Kidney (tissue), 22 donors: ENCODE data around the gene GAGE12J. TPM values are rescaled to one million over a fixed set of nuclear protein-coding genes. Genes with fewer than 3 reads are reported as not detected.
A peak's percentile ranks its signal among the peaks of the same experiment; 100 is the strongest.
"Not testable (repeated sequence)": the region's sequence is repeated elsewhere in the genome, so short reads cannot be mapped to it uniquely, and the experiment has no call there.

Experiments used
- DNase-seq, 5 donors: peaks; one replicate each; pipeline ENCODE4 v3.0.0-alpha.2; 2013 to 2020
- FAIRE-seq: peaks from 2 replicates; lab custom pipeline; 2012; peaks lifted over from hg19 to GRCh38; lab: Jason Lieb, UNC
- H3K27ac ChIP-seq, 2 donors: one replicate each; pipeline ENCODE4 v1.7.0; 2013; ENCODE audit warnings: low read depth in 2 of 2, low read length in 2 of 2, inconsistent platforms in 1 of 2
- H3K27me3 ChIP-seq: one replicate; pipeline ENCODE4 v1.7.1; 2013; ENCODE audit warnings: low read length, inconsistent platforms; ENCODE audit not compliant: control insufficient read depth, insufficient read depth
- H3K36me3 ChIP-seq, 3 donors: one replicate each; pipeline versions ENCODE4 v1.7.0 to v1.7.1; 2013; ENCODE audit warnings: low read length in 3 of 3, control low read depth in 1 of 3, inconsistent platforms in 1 of 3; ENCODE audit not compliant: insufficient read depth in 3 of 3, control insufficient read depth in 2 of 3
- H3K4me1 ChIP-seq, 3 donors: one replicate each; pipeline versions ENCODE4 v1.7.0 to v1.7.1; 2013; ENCODE audit warnings: low read length in 3 of 3, inconsistent platforms in 1 of 3, low read depth in 1 of 3; ENCODE audit not compliant: control insufficient read depth in 2 of 3, insufficient read depth in 2 of 3
- H3K4me3 ChIP-seq, 3 donors: one replicate each; pipeline versions ENCODE4 v1.7.0 to v1.8.1; 2013; ENCODE audit warnings: low read length in 3 of 3, control low read depth in 1 of 3, inconsistent platforms in 1 of 3
- H3K9ac ChIP-seq, 3 donors: one replicate each; pipeline versions ENCODE4 v1.7.0 to v1.7.1; 2013; ENCODE audit warnings: low read length in 3 of 3, control low read depth in 1 of 3, inconsistent platforms in 1 of 3
- H3K9me3 ChIP-seq, 3 donors: one replicate each; pipeline versions ENCODE4 v1.7.0 to v1.7.1; 2013; ENCODE audit warnings: low read length in 3 of 3, control low read depth in 1 of 3, inconsistent platforms in 1 of 3; ENCODE audit not compliant: control insufficient read depth in 2 of 3, insufficient read depth in 1 of 3
- CTCF ChIP-seq: IDR thresholded peaks from 3 replicates; pipeline ENCODE4 v1.5.1; 2012; ENCODE audit warnings: mild to moderate bottlenecking, moderate library complexity, borderline replicate concordance; ENCODE audit not compliant: insufficient read depth; ENCODE audit errors: extremely low read depth
- intact Hi-C: fragments of 100-400 bp; cut with DNase I; formaldehyde crosslinking; loops from one replicate; pipeline ENCODE4 v1.11.1; 2022
- long read RNA-seq, 10 donors: library from polyadenylated mRNA in 1 of 10; unstranded in 1 of 10; transcript quantifications; one replicate each; pipeline ENCODE4 v2.0.0 and lab custom pipeline, GENCODE V29; 2021 to 2026
- polyA plus RNA-seq: library from polyadenylated mRNA; stranded (reverse); fragments of 350-450 nt; fragmentation: Illumina TruSeq; extraction: RNeasy Lipid Tissue Mini Kit (QIAGEN cat#74804); gene quantifications from one replicate; pipeline ENCODE4 v1.2.3, GENCODE V29; 2014; ENCODE audit warnings: low read depth, low replicate concordance; ENCODE audit not compliant: insufficient read depth
- total RNA-seq: library from RNA; stranded (reverse); fragmentation: NEBNext Ultra II Directional; extraction: Animal tissue kit (Norgen Biotek cat#: 25700); gene quantifications from one replicate; pipeline ENCODE4 v1.2.1, GENCODE V29; 2021
- donor health status: control.
- donor health status: control.
- donor health status: control.
- donor health status: control.
- donor health status: control.
- donor health status: DM: yes; HTN: yes; CAD: no.
- donor health status: Normal renal cell carcinoma (clear cell type).

The GAGE12J gene
- total RNA-seq (not detected), polyA plus RNA-seq (not detected)
- long read RNA-seq, donor 1, result 0 reads
- long read RNA-seq, donor 2, result 0 reads
- long read RNA-seq, donor 3, result 0 reads
- long read RNA-seq, donor 4, result 0 reads
- long read RNA-seq, donor 5, result 0 reads
- long read RNA-seq, donor 6, result 0 reads
- long read RNA-seq, donor 7, result 0 reads
- long read RNA-seq, donor 8, result 0 reads
- long read RNA-seq, donor 9, result 0 reads
- long read RNA-seq, donor 10, result 0 reads

DNA sequence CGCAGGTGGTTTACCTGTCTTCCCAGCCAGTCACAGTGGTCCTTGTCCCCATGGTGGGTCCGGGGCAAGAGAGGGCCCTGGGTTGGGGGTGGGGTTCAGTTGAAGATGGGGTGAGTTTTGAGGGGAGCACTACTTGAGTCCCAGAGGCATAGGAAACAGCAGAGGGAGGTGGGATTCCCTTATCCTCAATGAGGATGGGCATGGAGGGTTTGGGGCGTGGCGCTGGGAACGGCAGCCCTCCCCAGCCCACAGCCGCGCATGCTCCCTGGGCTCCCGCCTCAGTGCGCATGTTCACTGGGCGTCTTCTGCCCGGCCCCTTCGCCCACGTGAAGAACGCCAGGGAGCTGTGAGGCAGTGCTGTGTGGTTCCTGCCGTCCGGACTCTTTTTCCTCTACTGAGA lies at the start of gene GAGE12J:
Gene GAGE12J (plus strand): TSS at position 301 of the 400 bp plus-strand sequence. CDS start 1,157 bp downstream, outside the sequence.
- H3K27me3 ChIP-seq, H3K9ac ChIP-seq, intact Hi-C loops, FAIRE-seq, DNase-seq, H3K9me3 ChIP-seq, H3K4me3 ChIP-seq, H3K36me3 ChIP-seq, H3K4me1 ChIP-seq, H3K27ac ChIP-seq: not testable (repeated sequence)

GRCh38 chrX:49272421-49272820 lies 49.4 kb upstream of the GAGE12J start:
- Histone ChIP-seq H3K4me1 (peaks cover 0 to 16% (median 10%) of the 10 kb centered on the region in 3 donors), H3K27ac (no peak overlapping the region), H3K9me3 (no peaks in the 10 kb centered on the region), H3K4me3 (peak overlapping the region in 1 of 3 donors; percentile 24), H3K27me3 (no peaks in the 10 kb centered on the region), H3K9ac (no peak overlapping the region), H3K36me3 (no peaks in the 10 kb centered on the region)
- intact Hi-C loops, result no loop called here
- no peak for TF ChIP-seq CTCF
- FAIRE-seq, result no peak
- DNase-seq, result no peak

DNA sequence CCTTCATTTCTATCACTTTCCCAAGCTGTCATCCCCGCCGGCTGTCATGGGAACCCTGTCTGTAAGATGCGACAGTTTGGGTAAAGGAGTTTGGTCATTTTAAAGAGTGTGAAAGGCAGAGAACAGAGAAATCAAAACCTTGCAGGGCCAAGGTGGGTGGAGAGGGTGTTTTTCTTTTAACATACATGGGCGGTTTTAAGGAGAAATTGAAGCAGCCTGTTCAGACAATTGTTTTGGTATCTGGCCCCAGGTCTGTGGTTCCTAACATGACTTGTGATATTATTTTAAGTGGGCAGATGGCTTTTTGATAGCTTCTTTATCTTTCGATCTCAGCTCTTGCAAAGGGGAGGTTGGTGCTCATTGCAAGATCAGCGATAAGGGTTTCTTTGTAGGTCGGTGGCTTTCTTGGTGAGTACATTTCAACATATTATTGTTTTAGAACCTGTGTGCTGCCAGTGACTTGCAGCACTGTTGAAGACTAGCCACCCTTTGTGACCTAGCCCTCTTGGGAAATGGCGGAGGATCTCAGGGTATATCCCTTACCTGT lies 48.6 kb upstream of the GAGE12J start:
- no peak overlapping the region for H3K9ac ChIP-seq
- H3K27ac ChIP-seq, result no peak overlapping the region
- DNase-seq (no peak), FAIRE-seq (no peak)
- H3K9me3 ChIP-seq, result no peaks in the 10 kb centered on the region
- H3K36me3 ChIP-seq, result no peaks in the 10 kb centered on the region
- H3K4me1 ChIP-seq, result peaks cover 0 to 16% (median 10%) of the 10 kb centered on the region in 3 donors
- no peak for TF ChIP-seq CTCF
- no peak overlapping the region for H3K4me3 ChIP-seq
- intact Hi-C loops, result no loop called here
- H3K27me3 ChIP-seq, result no peaks in the 10 kb centered on the region

DNA sequence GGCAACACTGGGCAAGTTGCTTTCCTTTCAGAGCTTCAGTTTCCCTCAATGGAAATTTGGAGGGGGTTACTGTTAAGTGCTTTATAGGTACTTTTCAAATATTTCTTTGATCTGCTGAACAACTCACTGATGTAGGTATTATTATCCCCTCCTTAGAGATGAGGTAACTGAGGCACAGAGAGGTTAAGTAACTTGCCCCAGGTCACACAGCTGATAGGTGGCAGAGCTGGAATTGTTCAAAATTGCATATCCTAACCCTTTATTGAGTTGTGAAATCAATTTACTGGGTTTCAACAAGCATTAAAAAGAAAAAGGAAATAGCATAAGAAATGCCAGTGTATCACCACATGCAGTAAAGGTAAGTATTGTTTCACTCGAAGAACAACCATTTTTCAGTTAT lies 45.6 kb upstream of the GAGE12J start:
- Histone ChIP-seq H3K9me3 (no peaks in the 10 kb centered on the region), H3K27ac (no peak overlapping the region), H3K27me3 (no peaks in the 10 kb centered on the region), H3K4me1 (peaks cover 0 to 11% (median 10%) of the 10 kb centered on the region in 3 donors), H3K9ac (no peak overlapping the region), H3K4me3 (no peak overlapping the region), H3K36me3 (no peaks in the 10 kb centered on the region)
- no peak for DNase-seq
- intact Hi-C loops, result no loop called here
- no peak for FAIRE-seq
- no peak for TF ChIP-seq CTCF
